Neural progenitor cell (in vitro differentiated cells): ENCODE measurements around the gene FBXL2. TPM values are rescaled to one million over a fixed set of nuclear protein-coding genes. Genes with fewer than 3 reads are reported as not detected.

Source experiments
- DNase-seq: peaks from one replicate; pipeline ENCODE4 v3.0.0-alpha.2; 2016; ENCODE audit warnings: low spot score
- H2AFZ ChIP-seq: fragments of 200-600 bp; sonication (generic); replicated peaks from 2 replicates; pipeline ENCODE4 v1.6.1; 2016; ENCODE audit warnings: antibody characterized with exemption
- H3F3A ChIP-seq: fragments of 200-600 bp; sonication (generic); 2 replicates; pipeline ENCODE4 v1.6.1; 2016; ENCODE audit warnings: antibody characterized with exemption, low read depth
- H3K27ac ChIP-seq: fragments of 200-600 bp; sonication (generic); 2 replicates; pipeline ENCODE4 v1.5.1; 2016; ENCODE audit warnings: mild to moderate bottlenecking
- H3K27me3 ChIP-seq: fragments of 200-600 bp; sonication (generic); 2 replicates; pipeline ENCODE4 v1.6.1; 2016; ENCODE audit warnings: mild to moderate bottlenecking, moderate library complexity
- H3K36me3 ChIP-seq: fragments of 200-600 bp; sonication (generic); 2 replicates; pipeline ENCODE4 v1.5.1; 2016
- H3K4me1 ChIP-seq: fragments of 200-600 bp; sonication (generic); 2 replicates; pipeline ENCODE4 v1.6.1; 2016; ENCODE audit warnings: mixed run types
- H3K4me2 ChIP-seq: fragments of 200-600 bp; sonication (generic); 2 replicates; pipeline ENCODE4 v1.6.1; 2016
- H3K4me3 ChIP-seq: fragments of 200-600 bp; sonication (generic); 2 replicates; pipeline ENCODE4 v1.5.1; 2016
- H3K79me2 ChIP-seq: fragments of 200-600 bp; sonication (generic); 2 replicates; pipeline ENCODE4 v1.6.1; 2016; ENCODE audit warnings: low read depth
- H3K9ac ChIP-seq: fragments of 200-600 bp; sonication (generic); 2 replicates; pipeline ENCODE4 v1.6.1; 2016
- H3K9me3 ChIP-seq: fragments of 200-600 bp; sonication (generic); 2 replicates; pipeline ENCODE4 v1.5.1; 2016; ENCODE audit warnings: low read depth
- H4K20me1 ChIP-seq: fragments of 200-600 bp; sonication (generic); 2 replicates; pipeline ENCODE4 v1.6.1; 2016; ENCODE audit warnings: low read depth
- H3K27ac Mint-ChIP-seq: 3 replicates; pipeline ENCODE4 v1.8.0; 2021; ENCODE audit warnings: mixed read lengths
- H3K27me3 Mint-ChIP-seq: 2 replicates; pipeline ENCODE4 v1.8.0; 2022; ENCODE audit warnings: low read depth, mild to moderate bottlenecking, inconsistent platforms, moderate library complexity, mixed read lengths; ENCODE audit not compliant: insufficient read depth
- H3K36me3 Mint-ChIP-seq: 3 replicates; pipeline ENCODE4 v1.8.0; 2021; ENCODE audit warnings: mixed read lengths
- H3K4me1 Mint-ChIP-seq: 3 replicates; pipeline ENCODE4 v1.8.0; 2021; ENCODE audit warnings: mixed read lengths
- H3K4me3 Mint-ChIP-seq: 3 replicates; pipeline ENCODE4 v1.8.0; 2021; ENCODE audit warnings: mild to moderate bottlenecking, moderate library complexity, mixed read lengths
- H3K9me3 Mint-ChIP-seq: 3 replicates; pipeline ENCODE4 v1.8.0; 2020; ENCODE audit warnings: mixed read lengths
- CTCF ChIP-seq: fragments of 200-600 bp; sonication (generic); IDR thresholded peaks from 2 replicates; pipeline ENCODE4 v1.5.1; 2017; ENCODE audit warnings: antibody characterized with exemption, mild to moderate bottlenecking
- EZH2 ChIP-seq: fragments of 200-600 bp; sonication (generic); IDR thresholded peaks from 2 replicates; pipeline ENCODE4 v1.6.1; 2017; ENCODE audit warnings: antibody characterized with exemption, mild to moderate bottlenecking, moderate library complexity
- EZH2phosphoT487 ChIP-seq: fragments of 200-600 bp; sonication (generic); IDR thresholded peaks from 2 replicates; pipeline ENCODE4 v1.6.1; 2017; ENCODE audit warnings: antibody characterized with exemption
- total RNA-seq: library from RNA; depleted of rRNA; stranded (reverse); fragments of >200 nt; gene quantifications from 2 replicates; pipeline ENCODE4 v1.2.3, GENCODE V29; 2015; ENCODE audit warnings: low replicate concordance

Gene FBXL2
- total RNA-seq, 1 donor from 2014 or later: 18.2 TPM

- Histone ChIP-seq H2AFZ (no peak overlapping the region), H3K4me3 (no peak overlapping the region), H3K9me3 (no peaks in the 10 kb centered on the region), H3K27me3 (no peaks in the 10 kb centered on the region), H3K27ac (no peak overlapping the region), H3K4me1 (no peaks in the 10 kb centered on the region), H3F3A (no peaks in the 10 kb centered on the region), H3K9ac (no peak overlapping the region), H3K4me2 (no peak overlapping the region), H3K79me2 (no peaks in the 10 kb centered on the region), H3K36me3 (no peaks in the 10 kb centered on the region), H4K20me1 (no peaks in the 10 kb centered on the region)
- H3K36me3 Mint-ChIP-seq: no peaks in the 10 kb centered on the region
- DNase-seq: no peak
- TF ChIP-seq CTCF (no peak), EZH2 (no peak), EZH2phosphoT487 (no peak)
- no peaks in the 10 kb centered on the region for H3K27me3 Mint-ChIP-seq
- no peak overlapping the region for H3K4me3 Mint-ChIP-seq
- H3K4me1 Mint-ChIP-seq: no peaks in the 10 kb centered on the region
- H3K27ac Mint-ChIP-seq: no peak overlapping the region
- H3K9me3 Mint-ChIP-seq: no peaks in the 10 kb centered on the region
Observed at GRCh38 chr3:33237439-33237838, 39.8 kb upstream of the FBXL2 start.

- Histone ChIP-seq H3K4me3 (no peak overlapping the region), H3K27me3 (no peaks in the 10 kb centered on the region), H3K9me3 (no peaks in the 10 kb centered on the region), H3K27ac (no peak overlapping the region), H3K4me2 (no peak overlapping the region), H4K20me1 (no peaks in the 10 kb centered on the region), H3F3A (no peaks in the 10 kb centered on the region), H3K4me1 (no peaks in the 10 kb centered on the region), H3K36me3 (no peaks in the 10 kb centered on the region), H3K79me2 (no peaks in the 10 kb centered on the region), H3K9ac (no peak overlapping the region), H2AFZ (no peak overlapping the region)
- no peaks in the 10 kb centered on the region for H3K36me3 Mint-ChIP-seq
- no peaks in the 10 kb centered on the region for H3K4me1 Mint-ChIP-seq
- H3K9me3 Mint-ChIP-seq: no peaks in the 10 kb centered on the region
- no peak overlapping the region for H3K4me3 Mint-ChIP-seq
- TF ChIP-seq CTCF (no peak), EZH2phosphoT487 (no peak), EZH2 (no peak)
- no peak overlapping the region for H3K27ac Mint-ChIP-seq
- DNase-seq: no peak
- H3K27me3 Mint-ChIP-seq: no peaks in the 10 kb centered on the region
Observed at GRCh38 chr3:33238923-33239322, 38.3 kb upstream of the FBXL2 start.

- H3K79me2 ChIP-seq: no peaks in the 10 kb centered on the region
- TF ChIP-seq EZH2phosphoT487: no peak
- TF ChIP-seq CTCF: no peak
- no peak for TF ChIP-seq EZH2
- no peaks in the 10 kb centered on the region for H3K27me3 Mint-ChIP-seq
- DNase-seq: no peak
- H2AFZ ChIP-seq: no peak overlapping the region
- H3K9ac ChIP-seq: no peak overlapping the region
- no peak overlapping the region for H3K27ac ChIP-seq
- no peaks in the 10 kb centered on the region for H3K27me3 ChIP-seq
- no peaks in the 10 kb centered on the region for H3K9me3 Mint-ChIP-seq
- H3K9me3 ChIP-seq: no peaks in the 10 kb centered on the region
- no peak overlapping the region for H3K4me3 Mint-ChIP-seq
- no peak overlapping the region for H3K27ac Mint-ChIP-seq
- H3K36me3 Mint-ChIP-seq: no peaks in the 10 kb centered on the region
- H3K4me1 Mint-ChIP-seq: no peaks in the 10 kb centered on the region
- H3F3A ChIP-seq: no peaks in the 10 kb centered on the region
- H4K20me1 ChIP-seq: no peaks in the 10 kb centered on the region
- no peak overlapping the region for H3K4me2 ChIP-seq
- no peaks in the 10 kb centered on the region for H3K36me3 ChIP-seq
- H3K4me1 ChIP-seq: no peaks in the 10 kb centered on the region
- no peak overlapping the region for H3K4me3 ChIP-seq
Observed at GRCh38 chr3:33240261-33240660, 37.0 kb upstream of the FBXL2 start.

- Histone ChIP-seq H3K9ac (no peak overlapping the region), H3K9me3 (no peaks in the 10 kb centered on the region), H4K20me1 (no peaks in the 10 kb centered on the region), H3F3A (no peaks in the 10 kb centered on the region), H3K79me2 (no peaks in the 10 kb centered on the region), H2AFZ (no peak overlapping the region), H3K27me3 (no peaks in the 10 kb centered on the region), H3K27ac (no peak overlapping the region), H3K4me1 (no peaks in the 10 kb centered on the region), H3K36me3 (no peaks in the 10 kb centered on the region), H3K4me2 (no peak overlapping the region), H3K4me3 (no peak overlapping the region)
- Mint-ChIP-seq H3K36me3 (no peaks in the 10 kb centered on the region), H3K4me1 (peaks cover 3% of the 10 kb centered on the region), H3K9me3 (no peaks in the 10 kb centered on the region), H3K4me3 (no peak overlapping the region), H3K27me3 (no peaks in the 10 kb centered on the region), H3K27ac (no peak overlapping the region)
- no peak for DNase-seq
- no peak for TF ChIP-seq EZH2phosphoT487
Observed at GRCh38 chr3:33246786-33247185, 30.5 kb upstream of the FBXL2 start.
